IMR-90 (cell line): ENCODE measurements around the gene CALY. TPM values are rescaled to one million over a fixed set of nuclear protein-coding genes. Genes with fewer than 3 reads are reported as not detected.

Experiments
- ATAC-seq: fragments of 200-7000 bp; cut with Tn5 transposase; 2 replicates; pipeline ENCODE4 v1.9.1; 2020; ENCODE audit warnings: low read depth, mild to moderate bottlenecking, moderate library complexity
- BruUV-seq: library from RNA; stranded (reverse); fragments of 400-500 nt; replicated peaks from 2 replicates; lab custom pipeline; 2021; lab: Mats Ljungman, UMichigan
- CTCF ChIA-PET: fragments of 300-600 bp; formaldehyde crosslinking; extraction: SDS; loops from one replicate; lab custom pipeline; 2021; ENCODE audit warnings: antibody characterized with exemption; lab: Yijun Ruan, JAX
- POLR2A ChIA-PET: fragments of 300-600 bp; sonication (Branson Sonifier 250); formaldehyde crosslinking; loops from one replicate; lab custom pipeline; 2022; ENCODE audit warnings: antibody characterized with exemption; ENCODE audit not compliant: unreplicated experiment; lab: Charles Lee
- DNase-seq: peaks from one replicate; pipeline ENCODE4 v3.0.0; 2013
- H2AFZ ChIP-seq: replicated peaks from 2 replicates; pipeline ENCODE3; 2013; ENCODE audit warnings: low read length, mild to moderate bottlenecking; ENCODE audit not compliant: poor library complexity
- H2AK5ac ChIP-seq: 2 replicates; pipeline ENCODE4 v1.6.1; 2013; ENCODE audit warnings: low read depth, low read length, inconsistent platforms
- H2AK9ac ChIP-seq: replicated peaks from 2 replicates; pipeline ENCODE3; 2013; ENCODE audit warnings: mild to moderate bottlenecking, low read depth, low read length, moderate library complexity; ENCODE audit not compliant: poor library complexity
- H2BK120ac ChIP-seq: 2 replicates; pipeline ENCODE4 v1.6.1; 2013; ENCODE audit warnings: low read depth, low read length, inconsistent platforms
- H2BK15ac ChIP-seq: 3 replicates; pipeline ENCODE4 v1.6.1; 2013; ENCODE audit warnings: low read depth, low read length, inconsistent platforms
- H2BK20ac ChIP-seq: 2 replicates; pipeline ENCODE4 v1.6.1; 2013; ENCODE audit warnings: low read depth, mild to moderate bottlenecking, inconsistent platforms, low read length, moderate library complexity
- H2BK5ac ChIP-seq: 2 replicates; pipeline ENCODE4 v1.6.1; 2013; ENCODE audit warnings: mild to moderate bottlenecking, low read depth, low read length, inconsistent platforms; ENCODE audit not compliant: poor library complexity, severe bottlenecking
- H3K14ac ChIP-seq: replicated peaks from 2 replicates; pipeline ENCODE4 v1.6.1; 2013; ENCODE audit warnings: low read depth, low read length, inconsistent platforms
- H3K18ac ChIP-seq: 2 replicates; pipeline ENCODE4 v1.6.1; 2013; ENCODE audit warnings: low read depth, low read length, control low read depth
- H3K23ac ChIP-seq: 2 replicates; pipeline ENCODE4 v1.6.1; 2013; ENCODE audit warnings: low read depth, low read length, inconsistent platforms
- H3K27ac ChIP-seq: 2 replicates; pipeline ENCODE4 v1.5.1; 2013; ENCODE audit warnings: mild to moderate bottlenecking, control low read depth, low read length; ENCODE audit not compliant: insufficient read depth
- H3K27me3 ChIP-seq: 2 replicates; pipeline ENCODE4 v1.6.1; 2013; ENCODE audit warnings: low read length; ENCODE audit not compliant: control insufficient read depth, insufficient read depth
- H3K36me3 ChIP-seq: 2 replicates; pipeline ENCODE4 v1.6.1; 2013; ENCODE audit warnings: low read length, mixed read lengths; ENCODE audit not compliant: control insufficient read depth, insufficient read depth
- H3K4ac ChIP-seq: 2 replicates; pipeline ENCODE4 v1.6.1; 2013; ENCODE audit warnings: low read depth, low read length, inconsistent platforms
- H3K4me1 ChIP-seq: 2 replicates; pipeline ENCODE4 v1.6.1; 2013; ENCODE audit warnings: low read length, mixed read lengths; ENCODE audit not compliant: control insufficient read depth, insufficient read depth
- H3K4me2 ChIP-seq: 2 replicates; pipeline ENCODE4 v1.6.1; 2013; ENCODE audit warnings: low read depth, mild to moderate bottlenecking, control low read depth, low read length, moderate library complexity
- H3K4me3 ChIP-seq: 2 replicates; pipeline ENCODE4 v1.5.1; 2013; ENCODE audit warnings: low read depth, mild to moderate bottlenecking, control low read depth, low read length, moderate library complexity; ENCODE audit not compliant: insufficient read depth
- H3K56ac ChIP-seq: 2 replicates; pipeline ENCODE4 v1.6.1; 2013; ENCODE audit warnings: low read length, inconsistent platforms; ENCODE audit not compliant: insufficient read depth; ENCODE audit errors: extremely low read depth
- H3K79me1 ChIP-seq, 2 experiments: 2 replicates each; pipeline ENCODE4 v1.6.1; 2013; ENCODE audit warnings: low read length in 2 of 2, inconsistent platforms in 1 of 2, low read depth in 1 of 2
- H3K9ac ChIP-seq: 2 replicates; pipeline ENCODE4 v1.6.1; 2013; ENCODE audit warnings: low read depth, low read length, control low read depth
- H3K9me1 ChIP-seq: 2 replicates; pipeline ENCODE4 v1.6.1; 2013; ENCODE audit warnings: low read length, inconsistent platforms; ENCODE audit not compliant: insufficient read depth
- H3K9me3 ChIP-seq: 2 replicates; pipeline ENCODE4 v1.6.1; 2013; ENCODE audit warnings: low read length; ENCODE audit not compliant: control insufficient read depth, insufficient read depth
- H4K20me1 ChIP-seq: 2 replicates; pipeline ENCODE4 v1.6.1; 2013; ENCODE audit warnings: low read length, inconsistent platforms; ENCODE audit not compliant: insufficient read depth
- H4K5ac ChIP-seq: 2 replicates; pipeline ENCODE4 v1.6.1; 2013; ENCODE audit warnings: mild to moderate bottlenecking, low read depth, low read length, control low read depth
- H4K8ac ChIP-seq, 2 experiments: 2 replicates each; pipeline ENCODE4 v1.6.1; 2013; ENCODE audit warnings: low read depth in 2 of 2, low read length in 2 of 2, control low read depth in 1 of 2, inconsistent platforms in 1 of 2
- H4K91ac ChIP-seq: 2 replicates; pipeline ENCODE4 v1.6.1; 2013; ENCODE audit warnings: low read depth, low read length, inconsistent platforms; ENCODE audit not compliant: insufficient read depth
- BHLHE40 ChIP-seq: fragments of 150-350 bp; IDR thresholded peaks from 2 replicates; pipeline ENCODE4 v1.6.1; 2016; ENCODE audit warnings: mild to moderate bottlenecking, low read depth, low read length
- CEBPB ChIP-seq: IDR thresholded peaks from 2 replicates; pipeline ENCODE4 v1.6.1; 2012; ENCODE audit warnings: low read depth, low read length, improper control_type of control experiment
- CHD1 ChIP-seq: IDR thresholded peaks from 2 replicates; pipeline ENCODE4 v1.6.1; 2012; ENCODE audit warnings: low read depth, low read length, improper control_type of control experiment
- ELK1 ChIP-seq: fragments of 150-350 bp; IDR thresholded peaks from 2 replicates; pipeline ENCODE4 v1.6.1; 2016; ENCODE audit warnings: low read depth, mild to moderate bottlenecking, low read length, moderate library complexity, borderline replicate concordance
- MAFK ChIP-seq: IDR thresholded peaks from 2 replicates; pipeline ENCODE4 v1.6.1; 2012; ENCODE audit warnings: low read depth, low read length, improper control_type of control experiment
- MAZ ChIP-seq: IDR thresholded peaks from 2 replicates; pipeline ENCODE4 v1.6.1; 2012; ENCODE audit warnings: low read depth, mild to moderate bottlenecking, low read length, improper control_type of control experiment, moderate library complexity, borderline replicate concordance
- NFE2L2 ChIP-seq: fragments of 150-350 bp; IDR thresholded peaks from 2 replicates; pipeline ENCODE4 v1.6.1; 2016; ENCODE audit warnings: low read depth, mild to moderate bottlenecking, low read length
- RAD21 ChIP-seq: IDR thresholded peaks from 2 replicates; pipeline ENCODE4 v1.6.1; 2012; ENCODE audit warnings: low read length, improper control_type of control experiment
- RFX5 ChIP-seq: IDR thresholded peaks from 2 replicates; pipeline ENCODE4 v1.8.0; 2012; ENCODE audit warnings: low read depth, mild to moderate bottlenecking, low read length, moderate library complexity
- WGBS, 2 experiments: methylation state at CpG; one replicate each; pipeline versions ENCODE4 v1.1.5 to v1.1.7; 2013; ENCODE audit warnings: missing lambda C conversion rate in 2 of 2; ENCODE audit not compliant: insufficient read length in 1 of 2; ENCODE audit errors: extremely low coverage in 2 of 2; 5-methylcytosine and 5-hydroxymethylcytosine counted together
- dilution Hi-C: fragments of 300-500 bp; cut with HindIII; formaldehyde crosslinking; loops from one replicate; pipeline ENCODE4 v1.14.3; 2018; ENCODE audit warnings: low sequenced_read_pairs; ENCODE audit not compliant: unreplicated experiment
- in situ Hi-C: fragments of 300-500 bp; cut with MboI; formaldehyde crosslinking; loops from 3 replicates; pipeline ENCODE4 v1.14.3; 2019; ENCODE audit warnings: low sequenced_read_pairs, inconsistent platforms, mixed read lengths
- intact Hi-C: fragments of 100-400 bp; cut with micrococcal nuclease; formaldehyde crosslinking; loops from 2 replicates; pipeline ENCODE4 v1.10.0; 2022
- polyA plus RNA-seq, 3 experiments: library from polyadenylated mRNA; depleted of rRNA; stranded (reverse); fragments of >200 nt; gene quantifications; 2 replicates each; pipeline ENCODE4 v1.2.3, GENCODE V29; 2012; ENCODE audit warnings: low replicate concordance in 1 of 3
- total RNA-seq: library from RNA; depleted of rRNA; stranded (reverse); fragments of >200 nt; gene quantifications from 2 replicates; pipeline ENCODE4 v1.2.3, GENCODE V29; 2012
- TF ChIP-seq, protein P1 (sequence below): fragments of 150-350 bp; IDR thresholded peaks from 2 replicates; pipeline ENCODE4 v1.6.1; 2017; ENCODE audit warnings: mild to moderate bottlenecking, antibody characterized with exemption, low read length, low read depth
- TF ChIP-seq, protein P2 (sequence below): conservative IDR thresholded peaks from 2 replicates; pipeline ENCODE4 v1.5.1; 2012; ENCODE audit warnings: mild to moderate bottlenecking, low read depth, low read length, improper control_type of control experiment

Gene CALY
- total and polyA plus RNA-seq, 2 of the 4 experiments (the other 2 are of a cell fraction) = 0.34 TPM; not detected in 1

- H3K14ac ChIP-seq = no peak overlapping the region
- H2AFZ ChIP-seq = peak overlapping the region; percentile 86
- no peak overlapping the region for H3K4ac ChIP-seq
- 0 out of 2 replicates have a peak, but pooled peaks cover 6% of the 10 kb centered on the region for H3K9me1 ChIP-seq
- 0 out of 2 replicates have a peak, but pooled peaks cover 3% of the 10 kb centered on the region for H4K20me1 ChIP-seq
- H2AK9ac ChIP-seq = peak overlapping the region; percentile 72
- H4K8ac ChIP-seq = no peak overlapping the region
- in situ Hi-C loops = loop anchor here (10.0 kb wide), 1 partner anchor 170 kb away; no protein-coding TSS in a partner anchor
- ATAC-seq (no peak), DNase-seq (no peak)
- H3K9ac ChIP-seq = no peak overlapping the region
- intact Hi-C loops = loop anchor here (10.0 kb wide), 2 partner anchors 50 to 200 kb away; partner anchors contain the start of genes CYP2E1, ECHS1 and PAOX
- no peak overlapping the region for H3K27ac ChIP-seq
- H2BK120ac ChIP-seq = no peak overlapping the region
- H3K79me1 ChIP-seq = no peaks in the 10 kb centered on the region
- H3K4me3 ChIP-seq = no peak overlapping the region
- BruUV-seq = no TSS peak
- H2BK20ac ChIP-seq = no peak overlapping the region
- TF ChIP-seq BHLHE40 (no peak), CHD1 (no peak), RAD21 (no peak), RFX5 (no peak), MAZ (no peak), CEBPB (no peak), NFE2L2 (no peak), ELK1 (no peak), MAFK (no peak)
- TF ChIP-seq, protein P1, sequence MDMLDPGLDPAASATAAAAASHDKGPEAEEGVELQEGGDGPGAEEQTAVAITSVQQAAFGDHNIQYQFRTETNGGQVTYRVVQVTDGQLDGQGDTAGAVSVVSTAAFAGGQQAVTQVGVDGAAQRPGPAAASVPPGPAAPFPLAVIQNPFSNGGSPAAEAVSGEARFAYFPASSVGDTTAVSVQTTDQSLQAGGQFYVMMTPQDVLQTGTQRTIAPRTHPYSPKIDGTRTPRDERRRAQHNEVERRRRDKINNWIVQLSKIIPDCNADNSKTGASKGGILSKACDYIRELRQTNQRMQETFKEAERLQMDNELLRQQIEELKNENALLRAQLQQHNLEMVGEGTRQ = no peak
- TF ChIP-seq, protein P2, sequence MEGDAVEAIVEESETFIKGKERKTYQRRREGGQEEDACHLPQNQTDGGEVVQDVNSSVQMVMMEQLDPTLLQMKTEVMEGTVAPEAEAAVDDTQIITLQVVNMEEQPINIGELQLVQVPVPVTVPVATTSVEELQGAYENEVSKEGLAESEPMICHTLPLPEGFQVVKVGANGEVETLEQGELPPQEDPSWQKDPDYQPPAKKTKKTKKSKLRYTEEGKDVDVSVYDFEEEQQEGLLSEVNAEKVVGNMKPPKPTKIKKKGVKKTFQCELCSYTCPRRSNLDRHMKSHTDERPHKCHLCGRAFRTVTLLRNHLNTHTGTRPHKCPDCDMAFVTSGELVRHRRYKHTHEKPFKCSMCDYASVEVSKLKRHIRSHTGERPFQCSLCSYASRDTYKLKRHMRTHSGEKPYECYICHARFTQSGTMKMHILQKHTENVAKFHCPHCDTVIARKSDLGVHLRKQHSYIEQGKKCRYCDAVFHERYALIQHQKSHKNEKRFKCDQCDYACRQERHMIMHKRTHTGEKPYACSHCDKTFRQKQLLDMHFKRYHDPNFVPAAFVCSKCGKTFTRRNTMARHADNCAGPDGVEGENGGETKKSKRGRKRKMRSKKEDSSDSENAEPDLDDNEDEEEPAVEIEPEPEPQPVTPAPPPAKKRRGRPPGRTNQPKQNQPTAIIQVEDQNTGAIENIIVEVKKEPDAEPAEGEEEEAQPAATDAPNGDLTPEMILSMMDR = no peak
- CTCF ChIA-PET = interaction anchor here (1.2 kb wide), 1 partner anchor 17 kb away, joined by 5 read pairs; no protein-coding TSS in a partner anchor
- no peak overlapping the region for H3K23ac ChIP-seq
- peaks cover 18% of the 10 kb centered on the region for H3K4me1 ChIP-seq
- no peak overlapping the region for H2AK5ac ChIP-seq
- WGBS, 2 experiments = no CpG with 5 or more reads among the region's 20 CpGs
- no peaks in the 10 kb centered on the region for H3K36me3 ChIP-seq
- peak overlapping the region; percentile 50 for H3K4me2 ChIP-seq
- no peak overlapping the region for H3K56ac ChIP-seq
- no peak overlapping the region for H3K18ac ChIP-seq
- H3K27me3 ChIP-seq = peaks cover 16% of the 10 kb centered on the region
- POLR2A ChIA-PET = no interaction called here
- no peak overlapping the region for H2BK5ac ChIP-seq
- no peak overlapping the region for H2BK15ac ChIP-seq
- H4K91ac ChIP-seq = no peak overlapping the region
- no peak overlapping the region for H4K5ac ChIP-seq
- no peaks in the 10 kb centered on the region for H3K9me3 ChIP-seq
- dilution Hi-C loops = no loop called here
These were observed 11.8 kb downstream of the CALY start for GRCh38 chr10:133324857-133325260.
